Measurements from ENCODE around the gene FKBP2. TPM values are rescaled to one million over a fixed set of nuclear protein-coding genes. Genes with fewer than 3 reads are reported as not detected.

The FKBP2 gene
- total RNA-seq, 1 donor from 2014 or later = 41.5 TPM

DNA sequence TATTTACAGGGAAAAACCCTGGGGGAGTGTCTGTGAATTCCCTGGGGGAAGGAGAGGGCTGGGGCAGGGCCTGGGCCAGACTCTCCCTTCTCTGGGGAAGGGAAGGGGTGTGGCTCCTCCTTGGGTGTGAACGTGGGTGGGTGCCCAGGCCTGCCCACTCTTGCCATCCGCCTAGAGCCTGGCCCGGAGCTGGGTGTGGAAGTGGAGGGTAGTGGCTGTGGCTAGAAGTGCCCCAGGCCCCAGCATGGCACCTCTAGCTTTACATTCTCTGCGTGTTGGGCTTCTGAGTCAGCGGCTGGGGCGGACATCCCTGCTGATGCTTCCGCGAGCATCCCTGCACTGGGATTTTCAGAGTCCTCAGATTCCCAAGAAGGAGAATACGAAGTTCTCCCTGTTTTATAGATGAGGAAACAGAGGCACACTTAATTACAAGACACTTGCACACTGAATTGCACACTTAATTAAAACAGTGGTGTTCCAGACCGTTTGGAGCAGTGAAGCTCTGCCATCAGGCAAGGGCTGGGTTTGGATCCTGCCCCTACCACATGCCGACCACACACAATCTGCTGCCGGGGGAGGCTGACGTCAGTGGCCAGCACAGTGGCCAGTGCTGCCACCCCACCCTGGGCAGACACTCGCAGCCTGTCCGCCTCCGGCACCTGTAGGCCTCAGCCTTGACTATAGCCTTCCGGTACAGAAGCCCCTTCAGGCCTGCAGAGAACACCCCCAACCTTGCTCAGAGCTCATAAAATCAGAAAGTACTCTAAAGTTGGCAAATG is 35.9 kb downstream of the FKBP2 start:
- H3K9ac ChIP-seq (ENCODE audit: low read length) = peak overlapping the region; percentile 14
- peak; percentile 30 for DNase-seq (ENCODE audit: low read depth)

DNA sequence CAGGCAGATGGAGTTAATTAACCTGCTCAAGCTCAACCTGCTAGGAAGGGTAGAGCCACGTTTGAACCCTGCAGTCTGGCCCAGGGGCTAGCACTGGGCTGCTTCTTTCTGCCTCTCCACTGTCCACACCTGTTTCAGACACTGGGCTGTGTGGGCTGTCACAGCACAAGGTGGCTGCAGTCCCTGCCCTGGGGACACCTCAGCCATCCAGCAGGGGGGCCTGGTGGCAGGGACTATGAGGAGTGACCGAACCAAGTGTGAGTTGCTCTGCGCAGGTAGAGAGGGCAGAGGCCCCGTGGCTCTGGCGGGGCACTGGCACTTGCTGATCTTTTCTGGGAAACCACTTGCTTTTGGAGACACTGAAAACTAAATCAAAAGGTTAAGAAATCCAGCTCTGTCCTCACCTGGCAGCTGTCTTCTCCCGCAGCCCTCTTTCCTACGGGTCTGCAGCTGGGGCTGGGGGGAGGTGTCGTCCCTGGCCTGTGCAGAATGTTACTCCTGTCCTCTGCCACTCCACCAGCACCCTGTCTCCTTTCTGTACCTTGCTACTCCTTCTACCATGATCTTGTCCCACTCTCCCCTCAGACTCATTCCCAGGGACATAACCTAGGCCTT is 37.8 kb downstream of the FKBP2 start:
- peaks cover 8% of the 10 kb centered on the region for H3K79me2 ChIP-seq (ENCODE audit: insufficient read depth, low read length)
- no peak overlapping the region for H2AFZ ChIP-seq (ENCODE audit: low read depth, low read length)
- Mint-ChIP-seq H3K4me1 (ENCODE audit: low read depth, unreplicated experiment) (no peaks in the 10 kb centered on the region), H3K4me3 (ENCODE audit: unreplicated experiment) (no peak overlapping the region), H3K27me3 (ENCODE audit: low read depth, unreplicated experiment) (no peaks in the 10 kb centered on the region), H3K36me3 (ENCODE audit: low read depth, unreplicated experiment) (peaks cover 11% of the 10 kb centered on the region), H3K9me3 (ENCODE audit: unreplicated experiment) (no peaks in the 10 kb centered on the region), H3K27ac (ENCODE audit: unreplicated experiment) (no peak overlapping the region)
- no peaks in the 10 kb centered on the region for H4K20me1 ChIP-seq (ENCODE audit: insufficient read depth, low read length)
- H3K9me3 ChIP-seq (ENCODE audit: insufficient read depth, low read depth, low read length) = no peaks in the 10 kb centered on the region
- H3K27me3 ChIP-seq (ENCODE audit: insufficient read depth, low read length) = no peaks in the 10 kb centered on the region
- H3K27ac ChIP-seq (ENCODE audit: low read depth, low read length) = no peak overlapping the region
- H3K4me2 ChIP-seq (ENCODE audit: low read length) = no peak overlapping the region
- H3K4me1 ChIP-seq (ENCODE audit: insufficient read depth, low read length) = peaks cover 5% of the 10 kb centered on the region
- no peak overlapping the region for H3K4me3 ChIP-seq (ENCODE audit: insufficient read depth, low read depth, low read length)
- no peak overlapping the region for H3K9ac ChIP-seq (ENCODE audit: low read length)
- no peak for FAIRE-seq
- DNase-seq (ENCODE audit: low read depth) = no peak
- TF ChIP-seq, protein P1, sequence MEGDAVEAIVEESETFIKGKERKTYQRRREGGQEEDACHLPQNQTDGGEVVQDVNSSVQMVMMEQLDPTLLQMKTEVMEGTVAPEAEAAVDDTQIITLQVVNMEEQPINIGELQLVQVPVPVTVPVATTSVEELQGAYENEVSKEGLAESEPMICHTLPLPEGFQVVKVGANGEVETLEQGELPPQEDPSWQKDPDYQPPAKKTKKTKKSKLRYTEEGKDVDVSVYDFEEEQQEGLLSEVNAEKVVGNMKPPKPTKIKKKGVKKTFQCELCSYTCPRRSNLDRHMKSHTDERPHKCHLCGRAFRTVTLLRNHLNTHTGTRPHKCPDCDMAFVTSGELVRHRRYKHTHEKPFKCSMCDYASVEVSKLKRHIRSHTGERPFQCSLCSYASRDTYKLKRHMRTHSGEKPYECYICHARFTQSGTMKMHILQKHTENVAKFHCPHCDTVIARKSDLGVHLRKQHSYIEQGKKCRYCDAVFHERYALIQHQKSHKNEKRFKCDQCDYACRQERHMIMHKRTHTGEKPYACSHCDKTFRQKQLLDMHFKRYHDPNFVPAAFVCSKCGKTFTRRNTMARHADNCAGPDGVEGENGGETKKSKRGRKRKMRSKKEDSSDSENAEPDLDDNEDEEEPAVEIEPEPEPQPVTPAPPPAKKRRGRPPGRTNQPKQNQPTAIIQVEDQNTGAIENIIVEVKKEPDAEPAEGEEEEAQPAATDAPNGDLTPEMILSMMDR (IDR thresholded peaks at IDR 0.05; ENCODE audit: insufficient read depth, low read depth, low read length) = no peak
- TF ChIP-seq EZH2 (IDR thresholded peaks at IDR 0.05; ENCODE audit: insufficient read depth, low read length) = no peak
- no peaks in the 10 kb centered on the region for H3K36me3 ChIP-seq (ENCODE audit: insufficient read depth, low read length)

More for the DNA sequence above, 35.9 kb downstream of the FKBP2 start:
- Histone ChIP-seq H4K20me1 (ENCODE audit: insufficient read depth, low read length) (no peaks in the 10 kb centered on the region), H3K4me1 (ENCODE audit: insufficient read depth, low read length) (peaks cover 8% of the 10 kb centered on the region), H3K27me3 (ENCODE audit: insufficient read depth, low read length) (no peaks in the 10 kb centered on the region), H3K27ac (ENCODE audit: low read depth, low read length) (peak overlapping the region; percentile 56), H2AFZ (ENCODE audit: low read depth, low read length) (no peak overlapping the region), H3K79me2 (ENCODE audit: insufficient read depth, low read length) (peaks cover 4% of the 10 kb centered on the region), H3K9me3 (ENCODE audit: insufficient read depth, low read depth, low read length) (no peaks in the 10 kb centered on the region), H3K36me3 (ENCODE audit: insufficient read depth, low read length) (no peaks in the 10 kb centered on the region), H3K4me3 (ENCODE audit: insufficient read depth, low read depth, low read length) (no peak overlapping the region), H3K4me2 (ENCODE audit: low read length) (peak overlapping the region; percentile 36)
- peaks cover 2% of the 10 kb centered on the region for H3K4me1 Mint-ChIP-seq (ENCODE audit: low read depth, unreplicated experiment)
- H3K27me3 Mint-ChIP-seq (ENCODE audit: low read depth, unreplicated experiment) = no peaks in the 10 kb centered on the region
- H3K4me3 Mint-ChIP-seq (ENCODE audit: unreplicated experiment) = no peak overlapping the region
- peak overlapping the region; percentile 53 for H3K27ac Mint-ChIP-seq (ENCODE audit: unreplicated experiment)
- FAIRE-seq = no peak
- TF ChIP-seq, protein P1 (IDR thresholded peaks at IDR 0.05; ENCODE audit: insufficient read depth, low read depth, low read length) = no peak
- no peak for TF ChIP-seq EZH2 (IDR thresholded peaks at IDR 0.05; ENCODE audit: insufficient read depth, low read length)
- no peaks in the 10 kb centered on the region for H3K9me3 Mint-ChIP-seq (ENCODE audit: unreplicated experiment)
- H3K36me3 Mint-ChIP-seq (ENCODE audit: low read depth, unreplicated experiment) = peaks cover 11% of the 10 kb centered on the region
